ENCODE results near the gene GZMA.
"Not testable (repeated sequence)": the region's sequence is repeated elsewhere in the genome, so short reads cannot be mapped to it uniquely, and the experiment has no call there.

GZMA gene

DNA sequence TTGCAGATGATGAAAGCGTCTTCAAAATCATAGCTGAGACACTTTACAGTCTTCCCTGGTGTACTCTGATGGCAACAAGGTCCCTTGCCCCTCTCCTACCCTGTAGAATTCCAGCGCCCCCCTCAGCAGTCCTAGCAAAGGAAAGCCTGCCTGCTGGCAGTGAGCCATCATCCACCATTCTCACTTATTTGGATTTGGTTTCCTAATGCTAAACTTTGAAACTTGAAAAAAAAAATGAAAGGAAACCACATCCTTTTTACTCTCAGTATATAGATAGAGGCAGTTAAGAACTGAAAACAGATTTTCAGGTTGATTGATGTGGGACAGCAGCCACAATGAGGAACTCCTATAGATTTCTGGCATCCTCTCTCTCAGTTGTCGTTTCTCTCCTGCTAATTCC, at the start of gene GZMA:
Gene GZMA (plus strand): TSS at position 299 of the 400 bp plus-strand sequence. CDS start 37 bp downstream, at position 336.
- no peak for DNase-seq (ENCODE audit: low read depth)

DNA sequence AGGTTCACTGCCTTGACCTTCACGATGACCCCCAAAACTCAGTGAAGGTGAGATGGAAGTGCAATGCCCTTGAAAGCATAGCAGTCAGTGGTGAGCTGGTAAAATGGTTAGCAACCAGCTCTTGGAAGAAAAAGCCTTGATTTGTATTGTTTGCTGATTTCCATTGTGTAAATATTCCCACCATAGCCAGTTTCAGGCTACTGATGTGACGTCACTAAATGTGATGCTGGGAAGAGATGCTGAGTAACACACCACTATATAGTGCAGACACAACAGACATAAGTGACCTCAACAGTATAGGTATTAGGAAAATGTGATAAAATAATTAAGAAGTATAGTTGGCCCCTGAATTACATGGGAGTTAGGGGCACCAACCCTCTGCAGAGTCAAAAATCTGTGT, 47.3 kb upstream of the GZMA start:
- DNase-seq (ENCODE audit: low read depth): no peak

DNA sequence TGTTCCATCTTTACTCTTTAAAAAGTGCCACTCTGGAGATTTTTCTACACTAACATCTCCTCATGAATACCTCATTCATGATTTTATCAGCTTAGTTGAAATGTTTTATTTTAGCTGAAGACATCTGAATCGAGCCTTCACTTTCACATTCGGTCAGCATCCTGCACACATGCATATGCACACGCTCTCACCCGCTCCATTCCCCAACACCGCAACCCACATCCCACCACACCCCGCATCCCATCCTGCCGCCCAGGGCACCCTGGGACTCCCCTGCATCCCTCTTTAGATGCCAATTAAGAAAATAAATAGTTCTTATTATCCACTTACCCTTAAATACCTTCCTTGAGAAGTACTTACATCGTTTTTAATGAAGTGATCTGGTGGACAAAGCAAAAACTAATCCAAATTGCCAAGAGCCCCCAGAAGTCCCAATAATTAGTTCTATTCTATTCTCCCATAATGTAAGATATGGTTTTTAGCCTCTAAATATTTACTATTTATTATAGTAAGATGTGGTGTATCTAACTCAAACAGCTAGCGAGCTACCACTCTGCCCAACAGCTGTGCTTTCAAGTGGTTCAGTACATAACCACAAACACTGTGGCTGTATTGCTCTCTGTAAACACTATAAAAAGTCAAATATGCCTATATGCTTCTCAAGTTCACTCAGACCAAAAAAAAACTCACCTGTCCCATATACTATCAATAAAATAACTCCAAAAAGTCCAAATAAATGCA, 40.2 kb upstream of the GZMA start:
- DNase-seq (ENCODE audit: low read depth): no peak

DNA sequence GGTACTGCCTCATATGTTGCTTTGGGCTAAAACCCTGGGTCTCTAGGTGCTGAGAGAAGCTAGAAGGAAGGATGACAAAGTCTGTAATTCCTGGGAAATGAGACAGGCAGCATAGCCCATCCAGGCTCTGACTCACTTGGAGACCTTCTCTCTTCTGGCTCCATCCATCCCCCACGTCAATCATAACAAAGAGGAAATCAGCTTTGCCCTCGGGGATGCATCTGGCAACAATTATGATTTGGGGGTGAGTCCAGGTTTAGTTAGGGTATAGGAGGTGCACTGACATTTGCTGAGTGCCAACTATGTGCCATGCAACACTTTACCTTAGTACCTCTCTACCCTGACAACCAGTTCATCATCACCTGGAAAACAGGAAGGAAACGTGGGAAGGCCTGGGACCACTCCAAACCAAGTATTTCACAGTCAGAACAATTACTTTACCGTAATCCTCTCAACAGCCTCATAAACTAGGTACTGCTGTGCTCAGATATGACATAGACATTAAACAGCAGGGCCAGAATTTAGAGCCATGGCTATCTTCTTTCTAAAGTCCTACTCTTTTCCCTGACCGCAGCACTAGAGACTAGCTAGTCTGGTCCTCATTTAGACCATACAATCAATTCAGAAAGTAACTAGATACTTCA, 39.1 kb upstream of the GZMA start:
- no peak for DNase-seq (ENCODE audit: low read depth)

DNA sequence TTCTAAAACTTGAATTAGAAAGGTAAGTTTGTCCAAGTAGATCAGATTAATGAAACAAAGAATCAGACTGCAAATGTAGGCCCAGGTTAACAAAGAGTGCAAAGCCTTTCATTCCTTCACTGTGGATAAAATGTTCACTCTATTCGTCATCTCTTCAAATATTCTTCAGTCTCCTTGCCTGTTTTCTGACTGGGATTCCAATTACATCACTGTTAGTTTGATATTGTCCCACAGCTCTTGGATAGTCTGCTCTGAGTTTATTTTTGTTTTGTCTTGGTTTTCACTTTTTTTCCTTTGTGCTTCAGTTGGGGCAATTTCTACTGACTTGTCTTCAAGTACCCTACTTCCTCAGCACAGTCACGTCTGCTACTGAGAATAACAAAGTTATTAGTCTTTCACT, 38.5 kb upstream of the GZMA start:
- no peak for DNase-seq (ENCODE audit: low read depth)

DNA sequence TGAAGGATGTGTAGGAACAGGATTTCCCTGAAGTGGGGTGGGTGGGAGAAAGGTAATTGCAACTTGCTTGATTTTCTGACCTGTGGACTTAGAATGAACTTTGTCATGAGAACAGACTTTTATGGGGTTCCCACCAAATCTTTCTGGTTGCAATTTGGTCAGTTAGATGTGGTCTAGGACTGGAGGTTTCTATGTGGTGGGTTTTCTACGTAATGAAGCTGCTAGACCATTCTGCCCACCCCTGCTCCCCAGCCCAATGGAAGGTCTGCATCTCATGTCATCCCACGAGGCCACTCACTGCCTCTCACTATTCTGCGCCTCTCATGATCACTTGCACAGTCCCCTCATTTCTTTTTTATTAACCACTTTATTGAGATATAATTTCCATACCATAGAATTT, 37.9 kb upstream of the GZMA start:
- no peak for DNase-seq (ENCODE audit: low read depth)

DNA sequence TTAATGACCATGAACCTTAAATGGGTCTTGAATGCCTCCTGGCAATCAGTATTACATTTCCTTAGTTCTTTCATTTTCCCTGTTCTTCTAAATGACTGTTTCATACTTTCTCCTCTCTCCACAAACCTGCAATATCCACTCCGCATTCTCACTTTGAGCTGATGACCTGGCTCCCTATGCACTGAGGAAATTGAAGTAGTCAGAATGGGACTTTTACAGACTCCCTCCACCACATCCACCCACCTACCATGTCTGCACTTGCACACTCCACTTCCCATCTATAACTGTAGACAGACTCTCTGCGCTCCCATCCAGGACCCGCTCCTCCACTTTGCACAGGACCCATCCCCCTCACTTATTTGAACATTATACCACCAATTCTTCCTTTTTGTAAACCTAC, 36.2 kb upstream of the GZMA start:
- no peak for DNase-seq (ENCODE audit: low read depth)

DNA sequence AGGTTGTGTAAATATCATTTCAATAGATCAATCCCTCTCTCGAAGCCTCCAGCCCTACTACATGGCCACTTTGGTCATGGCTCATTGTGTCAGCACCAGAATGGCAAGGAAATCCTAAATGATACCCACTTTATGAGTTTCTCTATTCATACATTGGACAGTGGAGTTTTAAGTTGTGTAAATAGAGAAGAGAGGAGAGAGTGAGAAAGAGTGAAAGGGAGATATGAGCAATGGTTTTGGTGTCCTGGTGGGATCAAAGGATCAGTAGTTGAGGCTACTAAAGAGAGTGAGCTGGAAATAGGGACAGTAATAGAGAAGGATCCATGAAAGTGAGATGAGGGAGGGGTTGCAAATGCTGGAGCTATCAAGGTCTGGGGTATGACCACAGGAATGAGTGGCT, 31.5 kb upstream of the GZMA start:
- DNase-seq (ENCODE audit: low read depth): no peak

DNA sequence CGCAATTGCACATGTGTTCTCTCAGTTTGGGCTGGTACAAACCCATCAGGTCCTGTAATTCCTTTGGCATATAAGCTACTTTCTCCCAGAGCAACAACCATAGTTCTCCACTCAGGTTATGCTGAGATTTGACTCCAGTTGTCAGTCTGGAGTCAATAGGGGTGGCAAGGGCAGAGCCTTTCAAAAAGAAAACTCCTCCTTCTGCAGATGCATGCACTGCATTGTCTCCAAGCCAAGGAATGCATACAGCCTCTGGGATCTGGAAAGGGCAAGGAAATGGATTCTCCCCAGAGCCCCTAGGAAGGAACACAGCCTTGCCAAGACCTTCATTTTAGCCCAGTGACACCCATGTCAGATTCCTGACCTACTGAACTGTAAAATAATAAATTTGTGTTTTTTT, 31.0 kb upstream of the GZMA start:
- DNase-seq (ENCODE audit: low read depth): no peak

DNA sequence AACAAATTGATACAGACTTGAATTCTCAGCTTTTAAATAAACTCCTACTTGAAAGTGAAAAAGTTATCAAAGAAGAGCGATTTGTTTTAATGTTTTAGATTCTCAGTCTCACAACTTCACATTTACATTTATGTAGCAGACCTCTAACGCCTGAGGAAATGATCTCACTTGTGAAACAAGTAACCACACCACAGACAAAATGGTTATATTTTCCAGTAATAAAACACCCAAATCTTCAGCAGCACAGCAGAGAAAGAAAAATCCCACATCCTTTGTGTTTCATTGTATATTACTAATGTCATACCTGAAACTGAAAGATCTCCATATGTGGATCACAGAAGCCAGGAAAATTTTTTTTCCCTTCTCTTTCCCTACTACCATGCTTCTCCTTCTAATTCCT, 29.8 kb upstream of the GZMA start:
- no peak for DNase-seq (ENCODE audit: low read depth)

DNA sequence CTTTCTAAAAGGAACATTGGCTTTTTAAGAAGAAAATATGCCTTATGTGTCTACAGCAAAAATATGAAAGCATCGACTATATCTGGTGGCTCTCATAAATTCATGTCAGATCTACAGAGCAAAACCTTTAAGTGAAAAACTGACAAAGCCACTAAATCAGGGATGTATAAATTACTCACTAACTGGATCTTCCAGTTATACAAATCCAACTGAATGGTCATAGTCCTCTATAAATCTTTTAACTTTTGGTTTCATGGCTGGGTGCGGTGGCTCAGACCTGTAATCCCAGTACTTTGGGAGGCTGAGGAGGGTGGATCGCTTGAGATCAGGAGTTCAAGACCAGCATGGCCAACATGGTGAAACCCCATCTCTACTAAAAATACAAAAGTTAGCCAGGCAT, 29.2 kb upstream of the GZMA start:
- no peak for DNase-seq (ENCODE audit: low read depth)

DNA sequence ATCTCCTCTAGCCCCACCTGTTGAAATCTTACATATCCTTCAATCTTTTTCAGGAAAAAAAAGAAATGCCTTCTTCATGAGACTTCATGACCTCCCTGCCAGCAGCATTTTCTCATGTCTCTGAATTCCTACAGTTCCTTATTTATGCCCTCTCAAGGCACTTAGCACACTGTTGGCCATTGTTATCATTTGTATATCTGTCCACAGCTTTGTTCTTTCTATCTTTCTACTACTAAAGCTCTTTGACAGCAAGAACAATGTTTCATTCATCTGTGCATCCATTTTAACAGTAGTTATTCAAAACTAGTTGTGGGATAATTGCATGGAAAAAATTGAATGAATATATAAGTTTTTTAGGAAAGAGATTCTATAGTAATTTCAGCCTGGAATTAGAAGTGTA, 20.9 kb upstream of the GZMA start:
- no peak for DNase-seq (ENCODE audit: low read depth)

DNA sequence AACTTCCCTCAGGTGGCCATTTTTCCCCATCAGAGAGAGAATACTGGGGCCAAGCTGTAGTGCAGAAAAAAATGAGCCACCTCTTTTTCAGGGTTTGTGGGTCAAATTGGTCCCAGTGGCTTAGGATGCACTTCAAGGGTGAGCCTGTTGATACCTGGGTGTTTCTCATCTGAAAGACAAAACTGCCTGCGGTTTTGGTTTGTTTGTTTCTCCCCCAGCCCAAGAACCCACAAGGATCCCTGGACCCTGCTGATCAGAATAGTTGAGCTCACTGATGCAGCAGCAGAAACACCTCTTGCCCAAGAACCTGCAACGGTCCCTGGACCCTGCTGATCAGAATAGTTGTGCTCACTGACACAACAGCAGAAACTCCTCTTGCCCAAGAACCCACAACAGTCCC, 13.1 kb upstream of the GZMA start:
- DNase-seq (ENCODE audit: low read depth): not testable (repeated sequence)

DNA sequence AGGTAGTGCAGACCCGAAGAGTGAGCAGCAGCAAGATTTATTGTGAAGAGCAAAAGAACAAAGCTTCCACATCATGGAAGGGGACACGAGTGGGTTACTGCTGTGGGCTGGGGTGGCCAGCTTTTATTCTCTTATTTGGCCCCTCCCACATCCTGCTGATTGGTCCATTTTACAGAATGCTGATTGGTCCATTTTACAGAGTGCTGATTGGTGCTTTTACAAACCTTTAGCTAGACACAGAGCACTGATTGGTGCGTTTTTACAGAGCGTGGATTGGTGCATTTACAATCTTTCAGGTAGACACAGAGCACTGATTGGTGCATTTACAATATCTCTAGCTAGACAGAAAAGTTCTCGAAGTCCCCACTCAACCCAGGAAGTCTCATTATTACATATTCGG, 11.4 kb upstream of the GZMA start:
- not testable (repeated sequence) for DNase-seq (ENCODE audit: low read depth)

DNA sequence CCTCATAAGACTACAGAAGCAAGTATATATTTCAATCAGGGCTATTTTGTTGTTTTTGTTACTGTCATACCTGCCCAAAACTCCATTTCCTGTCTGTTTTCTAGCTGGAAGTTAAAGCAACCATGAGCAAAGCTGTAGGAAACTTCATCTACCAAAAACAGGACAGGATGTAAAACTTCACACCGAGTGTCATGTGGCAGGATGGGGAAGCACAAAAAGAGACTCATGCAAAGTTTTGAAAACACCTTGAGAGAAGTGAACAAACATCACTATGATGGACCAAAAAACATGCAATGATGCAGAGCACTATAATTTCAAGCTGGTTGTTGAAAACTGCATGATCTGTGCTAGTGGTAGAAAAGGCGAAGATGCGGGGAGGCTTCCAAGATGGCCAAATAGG, 6.3 kb upstream of the GZMA start:
- DNase-seq (ENCODE audit: low read depth): no peak

DNA sequence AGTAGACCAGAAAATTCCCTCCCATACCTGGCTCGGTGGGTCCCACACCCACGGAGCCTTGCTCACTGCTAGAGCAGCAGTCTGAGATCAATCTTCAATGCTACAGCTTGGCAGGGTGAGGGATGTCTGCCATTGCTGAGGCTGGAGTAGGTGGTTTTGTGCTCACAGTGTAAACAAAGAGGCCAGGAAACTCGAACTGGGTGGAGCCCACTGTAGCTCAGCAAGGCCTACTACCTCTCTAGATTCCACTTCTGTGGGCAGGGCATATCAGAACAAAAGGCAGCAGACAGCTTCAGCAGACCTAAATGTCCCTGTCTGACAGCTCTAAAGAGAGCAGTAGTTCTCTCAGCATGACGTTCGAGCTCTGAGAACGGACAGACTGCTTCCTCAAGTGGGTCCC, 5.6 kb upstream of the GZMA start:
- no peak for DNase-seq (ENCODE audit: low read depth)

DNA sequence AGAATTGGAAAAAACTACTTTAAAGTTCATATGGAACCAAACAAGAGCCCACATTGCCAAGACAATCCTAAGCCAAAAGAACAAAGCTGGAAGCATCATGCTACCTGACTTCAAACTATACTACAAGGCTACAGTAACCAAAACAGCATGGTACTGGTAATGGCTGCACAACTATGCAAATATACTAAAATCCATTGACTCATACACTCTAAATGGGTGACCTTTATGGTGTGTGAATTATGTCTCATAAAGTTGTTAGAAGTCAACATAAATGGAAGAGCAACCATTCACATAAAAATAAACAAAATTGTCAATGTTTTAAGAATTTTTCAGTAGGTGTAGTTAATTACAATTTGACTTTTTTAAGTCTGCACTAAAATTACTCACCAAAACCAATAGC, 1.3 kb upstream of the GZMA start:
- not testable (repeated sequence) for DNase-seq (ENCODE audit: low read depth)

DNA sequence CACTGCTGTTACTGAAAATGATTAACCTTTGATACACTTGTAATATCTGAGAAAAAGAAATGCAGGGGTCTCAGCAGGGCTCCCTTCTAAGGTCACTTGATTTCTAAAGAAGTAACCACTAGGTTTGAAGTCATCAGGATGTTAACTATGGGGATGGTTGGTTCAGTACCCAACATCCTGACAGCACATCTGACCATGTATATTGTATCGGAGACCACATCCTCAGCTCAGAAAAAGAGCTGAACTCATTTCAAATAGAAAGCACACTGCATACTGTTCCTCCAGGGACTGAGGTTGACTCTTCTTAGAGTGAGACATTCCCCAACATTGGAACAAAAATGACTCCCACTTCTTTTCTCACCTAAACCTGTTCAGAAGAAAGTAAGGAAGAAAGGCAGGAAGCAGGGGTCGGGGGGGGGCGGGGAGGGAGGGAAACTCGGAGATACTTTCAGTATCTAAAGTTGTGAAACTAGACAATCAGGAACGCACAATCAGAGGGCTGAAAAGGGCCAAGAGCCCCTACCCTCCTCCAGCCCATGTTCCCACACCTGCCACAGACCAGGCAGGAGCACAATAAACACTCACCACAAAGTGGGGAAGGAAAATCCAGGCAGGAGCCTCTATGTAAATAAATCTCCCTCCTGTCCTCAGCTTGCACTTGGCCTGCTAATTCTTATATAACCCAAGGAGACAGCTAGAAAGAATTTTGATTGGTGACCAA, 730 bp upstream of the GZMA start:
- DNase-seq (ENCODE audit: low read depth): no peak

DNA sequence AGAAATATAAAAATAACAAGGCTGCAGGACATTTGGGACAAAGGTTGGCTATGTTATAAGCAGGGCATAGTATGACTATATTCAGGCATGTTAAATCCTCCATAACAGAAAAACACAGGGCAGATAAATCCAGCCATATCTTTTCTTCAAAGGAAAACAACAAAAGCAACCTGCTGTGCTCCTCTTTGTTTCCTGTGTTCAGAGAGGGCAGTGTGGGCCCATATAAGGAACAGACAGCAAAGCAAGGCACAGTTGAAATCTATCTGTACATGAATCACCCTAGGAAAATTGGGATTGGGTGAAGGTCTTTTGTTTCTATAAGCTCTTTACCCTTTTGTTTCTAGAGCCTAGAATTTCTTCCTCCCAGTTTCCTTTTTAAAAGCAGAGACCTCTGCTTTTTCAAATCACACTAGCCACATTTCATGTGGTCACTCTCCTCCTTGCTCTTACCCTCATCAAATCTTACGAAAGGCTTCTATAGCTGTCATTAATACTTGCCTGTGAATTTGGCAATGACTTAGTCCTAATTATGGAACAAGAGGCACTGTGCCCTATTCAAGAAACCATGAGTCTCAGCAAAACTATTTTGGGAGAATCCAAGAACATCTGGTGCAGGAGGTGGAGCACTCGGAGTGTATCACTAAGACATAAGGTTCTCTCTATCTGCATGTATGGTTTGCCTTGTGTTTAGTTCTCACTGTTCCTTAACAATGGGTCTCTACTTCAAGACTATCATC, 1.8 kb downstream of the GZMA start:
- no peak for DNase-seq (ENCODE audit: low read depth)

DNA sequence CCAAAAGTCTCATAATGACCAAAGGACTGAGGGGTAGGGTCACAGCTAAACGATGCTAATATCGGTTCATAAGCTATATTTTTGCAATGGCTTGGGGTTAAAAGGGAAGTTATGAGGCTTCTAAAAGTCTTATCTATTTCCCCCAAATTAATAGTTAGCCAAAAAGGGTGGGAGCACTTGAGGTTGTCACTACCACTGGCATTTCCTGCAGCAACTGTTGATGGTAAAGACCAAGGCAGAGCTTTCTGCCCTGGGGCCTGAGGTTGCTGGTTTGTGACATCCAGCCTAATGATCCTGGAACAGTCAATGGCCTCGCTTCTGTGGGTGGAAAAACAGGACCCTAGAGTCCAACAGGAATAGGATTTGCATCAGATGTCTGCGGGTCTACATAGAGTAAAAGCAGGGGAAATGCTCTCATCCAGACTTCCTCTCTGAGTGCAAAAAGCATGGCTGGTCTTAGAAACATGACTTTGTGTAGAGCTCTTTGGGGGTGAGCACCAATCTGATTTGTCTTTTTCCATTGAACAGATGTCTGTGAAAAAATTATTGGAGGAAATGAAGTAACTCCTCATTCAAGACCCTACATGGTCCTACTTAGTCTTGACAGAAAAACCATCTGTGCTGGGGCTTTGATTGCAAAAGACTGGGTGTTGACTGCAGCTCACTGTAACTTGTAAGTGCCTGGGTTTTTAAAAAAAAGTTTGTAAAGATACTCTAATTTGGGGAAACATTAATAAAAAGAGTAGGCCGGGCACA, 2.7 kb downstream of the GZMA start:
- DNase-seq (ENCODE audit: low read depth): no peak

DNA sequence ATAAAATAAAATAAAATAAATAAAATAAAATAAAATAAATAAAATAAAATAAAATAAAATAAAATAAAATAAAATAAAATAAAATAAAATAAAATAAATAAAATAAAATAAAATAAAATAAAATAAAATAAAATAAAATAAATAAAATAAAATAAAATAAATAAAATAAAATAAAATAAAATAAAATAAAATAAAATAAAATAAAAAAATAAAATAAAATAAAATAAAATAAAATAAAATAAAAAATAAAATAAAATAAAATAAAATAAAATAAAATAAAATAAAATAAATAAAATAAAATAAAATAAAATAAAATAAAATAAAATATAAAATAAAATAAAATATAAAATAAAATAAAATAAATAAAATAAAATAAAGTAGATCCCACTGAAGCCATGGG, 3.5 kb downstream of the GZMA start:
- not testable (repeated sequence) for DNase-seq (ENCODE audit: low read depth)

DNA sequence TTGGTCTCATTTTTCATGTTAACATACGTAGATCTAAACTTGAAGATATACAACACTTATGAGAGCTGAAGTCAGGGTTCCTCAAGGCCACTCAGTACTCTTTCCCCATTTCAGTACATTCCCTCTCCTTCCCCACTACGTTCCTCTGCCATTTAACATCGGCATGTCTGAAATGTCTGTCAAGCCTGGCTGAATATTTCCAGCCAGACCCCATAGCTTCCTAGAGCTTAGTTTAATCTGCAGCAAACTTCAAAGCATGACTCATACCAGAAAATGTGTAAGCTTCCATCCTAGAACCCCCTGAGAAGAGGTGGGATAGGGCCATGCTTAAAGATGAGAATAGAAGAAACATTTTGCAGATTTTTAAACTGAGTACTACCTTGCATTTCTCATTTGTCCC, 6.2 kb downstream of the GZMA start:
- DNase-seq (ENCODE audit: low read depth): no peak

Measured in stimulated activated CD8-positive, alpha-beta memory T cell treated with anti-CD3 and anti-CD28 coated beads, Interleukin-15, amount 100 ng/mL, for 1 hour (primary cell).